ENCODE measurements around the gene CDH4.

The CDH4 gene

DNA sequence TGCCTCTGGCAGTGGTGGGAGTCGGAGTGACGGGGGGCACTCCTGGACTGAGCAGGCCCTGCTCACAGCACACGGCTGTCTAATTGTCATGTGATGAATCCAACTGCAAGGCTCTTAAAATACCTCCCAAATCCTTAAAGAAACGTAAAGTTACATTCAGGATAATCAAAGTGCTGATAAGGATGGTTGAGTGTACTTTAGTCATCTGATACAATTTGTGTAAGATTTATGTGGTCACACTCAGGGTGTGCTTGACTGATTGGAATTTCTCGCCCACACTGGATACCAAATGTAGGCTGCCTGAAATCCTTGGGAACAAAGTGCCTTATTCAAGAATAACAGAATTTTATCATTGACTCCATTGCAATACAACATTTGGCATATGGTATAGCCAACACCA lies 238.7 kb downstream of the CDH4 start:
- CTCF ChIA-PET: no interaction called here
- TF ChIP-seq, protein P1, sequence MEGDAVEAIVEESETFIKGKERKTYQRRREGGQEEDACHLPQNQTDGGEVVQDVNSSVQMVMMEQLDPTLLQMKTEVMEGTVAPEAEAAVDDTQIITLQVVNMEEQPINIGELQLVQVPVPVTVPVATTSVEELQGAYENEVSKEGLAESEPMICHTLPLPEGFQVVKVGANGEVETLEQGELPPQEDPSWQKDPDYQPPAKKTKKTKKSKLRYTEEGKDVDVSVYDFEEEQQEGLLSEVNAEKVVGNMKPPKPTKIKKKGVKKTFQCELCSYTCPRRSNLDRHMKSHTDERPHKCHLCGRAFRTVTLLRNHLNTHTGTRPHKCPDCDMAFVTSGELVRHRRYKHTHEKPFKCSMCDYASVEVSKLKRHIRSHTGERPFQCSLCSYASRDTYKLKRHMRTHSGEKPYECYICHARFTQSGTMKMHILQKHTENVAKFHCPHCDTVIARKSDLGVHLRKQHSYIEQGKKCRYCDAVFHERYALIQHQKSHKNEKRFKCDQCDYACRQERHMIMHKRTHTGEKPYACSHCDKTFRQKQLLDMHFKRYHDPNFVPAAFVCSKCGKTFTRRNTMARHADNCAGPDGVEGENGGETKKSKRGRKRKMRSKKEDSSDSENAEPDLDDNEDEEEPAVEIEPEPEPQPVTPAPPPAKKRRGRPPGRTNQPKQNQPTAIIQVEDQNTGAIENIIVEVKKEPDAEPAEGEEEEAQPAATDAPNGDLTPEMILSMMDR (IDR thresholded peaks at IDR 0.05; ENCODE audit: control extremely low read depth, extremely low read depth, low read depth, missing control alignments): no peak
- DNase-seq (ENCODE audit: extremely low spot score): no peak
- POLR2A ChIA-PET: no interaction called here

DNA sequence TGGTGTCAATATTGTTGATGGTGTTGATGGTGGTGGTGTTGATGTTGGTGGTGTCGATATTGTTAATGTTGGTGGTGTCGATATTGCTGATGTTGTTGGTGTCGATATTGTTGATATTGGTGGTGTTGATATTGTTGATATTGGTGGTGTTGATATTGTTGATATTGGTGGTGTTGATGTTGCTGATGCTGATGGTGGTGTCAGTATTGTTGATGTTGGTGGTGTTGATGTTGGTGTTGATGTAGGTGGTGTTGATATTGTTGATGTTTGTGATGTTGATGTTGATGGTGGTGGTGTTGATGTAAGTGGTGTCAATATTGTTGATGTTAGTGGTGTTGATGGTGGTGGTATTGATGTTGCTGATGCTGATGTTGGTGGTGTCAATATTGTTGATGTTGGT lies 240.0 kb downstream of the CDH4 start:
- TF ChIP-seq, protein P1 (IDR thresholded peaks at IDR 0.05; ENCODE audit: control extremely low read depth, extremely low read depth, low read depth, missing control alignments): no peak
- ChIA-PET POLR2A (no interaction called here), CTCF (no interaction called here)
- DNase-seq (ENCODE audit: extremely low spot score): no peak

DNA sequence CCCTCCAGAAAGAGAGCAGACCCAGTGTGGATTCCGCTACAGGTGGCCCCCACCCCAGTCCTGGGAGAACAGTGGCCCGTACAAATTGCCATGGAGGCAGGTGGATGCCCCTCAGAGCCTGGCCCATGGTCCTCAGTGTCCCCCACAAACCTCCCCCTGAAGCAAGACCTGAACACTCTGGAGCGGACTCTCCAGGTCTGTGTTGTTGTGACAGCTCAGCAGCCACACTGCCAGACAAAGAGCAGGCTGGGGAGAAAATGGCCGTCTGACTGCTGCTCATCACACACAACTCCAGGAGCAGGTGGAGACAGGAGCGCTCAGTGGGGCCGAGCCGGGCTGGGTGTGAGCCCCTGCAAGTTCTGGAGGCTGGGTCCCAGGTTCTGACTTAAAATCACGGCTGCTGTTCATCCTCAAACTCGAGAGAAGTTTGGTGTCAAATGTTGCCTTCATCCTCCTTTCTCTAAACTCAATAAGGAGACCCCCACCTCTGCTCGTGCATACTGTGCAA lies 241.8 kb downstream of the CDH4 start:
- ChIA-PET POLR2A (no interaction called here), CTCF (no interaction called here)
- TF ChIP-seq, protein P1 (IDR thresholded peaks at IDR 0.05; ENCODE audit: control extremely low read depth, extremely low read depth, low read depth, missing control alignments): no peak
- DNase-seq (ENCODE audit: extremely low spot score): no peak

DNA sequence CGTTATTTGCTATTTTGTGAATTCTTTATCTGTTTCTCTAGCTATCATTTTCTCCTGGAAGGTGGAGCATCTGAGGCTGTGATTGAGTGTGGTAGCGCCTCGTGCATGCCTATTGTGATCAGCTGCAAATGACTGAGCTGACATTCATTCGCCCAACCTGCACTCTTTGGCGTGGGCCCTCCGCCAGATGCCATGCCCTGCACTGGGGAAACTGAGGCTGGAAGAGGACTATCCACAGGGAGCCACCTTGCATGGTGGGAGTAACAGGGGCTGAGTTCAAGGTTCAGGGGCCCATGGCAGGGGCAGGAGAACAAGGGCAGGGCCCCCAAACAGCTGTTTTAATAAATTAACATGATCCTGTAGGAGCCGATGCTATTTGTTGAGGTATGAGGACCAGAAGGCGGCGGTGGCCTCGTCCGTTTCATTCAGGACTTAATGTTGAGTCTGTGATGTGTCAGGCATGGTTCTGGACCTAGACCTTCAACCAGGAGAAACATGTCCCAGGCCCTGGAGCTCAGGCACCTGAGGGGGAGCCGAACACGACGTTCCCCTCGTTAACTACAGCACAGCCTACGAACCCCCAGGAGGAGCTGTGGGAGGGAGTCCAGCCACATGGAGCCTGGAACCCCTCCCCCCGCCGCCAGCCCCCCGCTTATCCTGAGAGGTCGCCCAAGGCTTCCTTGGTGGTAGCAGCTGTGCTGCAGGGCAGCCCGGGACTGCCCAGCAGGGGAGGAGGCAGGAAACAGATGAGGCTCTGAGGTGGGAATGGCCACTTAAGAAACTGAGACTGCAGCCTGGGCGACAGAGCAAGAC lies 242.9 kb downstream of the CDH4 start:
- CTCF ChIA-PET: no interaction called here
- POLR2A ChIA-PET: no interaction called here
- TF ChIP-seq, protein P1 (IDR thresholded peaks at IDR 0.05; ENCODE audit: control extremely low read depth, extremely low read depth, low read depth, missing control alignments): no peak
- DNase-seq (ENCODE audit: extremely low spot score): no peak

DNA sequence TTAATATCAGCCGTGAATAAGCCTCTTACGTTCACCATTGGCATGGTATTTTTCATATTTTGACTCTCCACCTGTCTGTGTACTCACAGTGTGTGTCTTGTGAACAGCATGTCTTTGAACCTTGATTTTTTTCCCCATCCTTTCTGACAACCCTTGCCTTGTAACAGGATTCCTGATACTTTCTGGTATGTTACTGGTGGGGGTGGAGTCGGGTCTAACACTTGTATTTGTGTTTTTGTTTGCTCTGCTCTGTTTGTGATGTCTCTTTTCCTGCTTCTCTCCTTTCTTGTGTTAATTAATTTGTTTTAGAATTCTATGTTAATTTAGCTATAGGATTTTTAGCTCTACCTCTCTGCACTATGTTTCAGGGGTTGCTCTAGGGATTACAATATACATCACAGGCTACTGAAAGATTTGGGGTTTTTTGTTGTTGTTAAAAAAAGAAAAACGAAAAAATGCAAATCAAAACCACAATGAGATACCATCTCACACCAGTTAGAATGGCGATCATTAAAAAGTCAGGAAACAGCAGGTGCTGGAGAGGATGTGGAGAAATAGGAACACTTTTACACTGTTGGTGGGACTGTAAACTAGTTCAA lies 245.1 kb downstream of the CDH4 start:
- TF ChIP-seq, protein P1 (IDR thresholded peaks at IDR 0.05; ENCODE audit: control extremely low read depth, extremely low read depth, low read depth, missing control alignments): no peak
- CTCF ChIA-PET: no interaction called here
- no peak for DNase-seq (ENCODE audit: extremely low spot score)
- POLR2A ChIA-PET: no interaction called here

DNA sequence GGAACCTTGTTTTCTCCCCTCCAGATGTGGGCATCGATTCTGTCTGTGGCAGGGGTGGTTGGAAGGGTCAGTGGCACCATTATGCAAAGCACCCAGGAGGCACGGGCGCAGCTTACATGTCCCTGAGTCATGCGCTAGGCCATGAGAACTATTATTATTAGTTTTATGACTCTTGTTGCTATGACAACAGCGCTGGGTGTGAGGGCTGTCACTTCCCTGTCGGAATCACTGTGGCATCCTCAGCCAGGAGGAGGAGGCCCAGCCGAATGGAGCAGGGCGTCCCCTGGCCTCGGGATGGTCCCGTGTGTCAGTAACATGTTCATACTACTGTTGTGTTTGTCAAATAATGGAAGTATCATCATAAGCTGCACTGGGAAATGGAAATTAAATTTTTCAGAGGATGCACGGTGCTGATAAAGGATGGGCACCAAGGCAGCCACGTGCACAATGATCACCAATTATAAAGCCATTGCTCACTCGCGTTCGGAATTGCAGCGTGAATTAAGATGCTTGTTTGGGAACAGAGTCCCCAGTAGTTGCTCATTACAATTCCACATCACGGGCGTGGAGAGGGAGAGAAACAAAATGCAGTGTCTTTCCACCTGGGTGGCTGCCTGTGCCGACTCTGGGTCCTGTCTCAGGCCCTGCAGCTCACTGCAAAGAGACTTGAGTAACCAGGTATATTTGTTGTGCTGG lies 247.9 kb downstream of the CDH4 start:
- ChIA-PET CTCF (no interaction called here), POLR2A (no interaction called here)
- TF ChIP-seq, protein P1 (IDR thresholded peaks at IDR 0.05; ENCODE audit: control extremely low read depth, extremely low read depth, low read depth, missing control alignments): no peak
- DNase-seq (ENCODE audit: extremely low spot score): no peak
